Adrenal gland (tissue), 5 donors: ENCODE results near the gene IFI27L1.

Experiments used
- POLR2A ChIP-seq, 2 donors: fragments of 450-650 bp; IDR thresholded peaks; one replicate each; pipeline ENCODE4 v1.6.1; 2017; ENCODE audit warnings: antibody characterized with exemption in 2 of 2, mild to moderate bottlenecking in 2 of 2, moderate library complexity in 1 of 2
- TF ChIP-seq, protein P1 (sequence below), 6 experiments: fragments of 450-650 bp in 4 of 6; fragments of 200-600 bp in 2 of 6; sonication (generic) in 1 of 6; IDR thresholded peaks; 1 replicate in 5 of 6; 2 replicates in 1 of 6; pipeline versions ENCODE4 v1.5.1 to v1.8.0; 2016 to 2021; ENCODE audit warnings: antibody characterized with exemption in 6 of 6, mild to moderate bottlenecking in 2 of 6, moderate library complexity in 1 of 6
- donor health status: DM: no; HTN: no; CAD: no.

- TF ChIP-seq, protein P1, sequence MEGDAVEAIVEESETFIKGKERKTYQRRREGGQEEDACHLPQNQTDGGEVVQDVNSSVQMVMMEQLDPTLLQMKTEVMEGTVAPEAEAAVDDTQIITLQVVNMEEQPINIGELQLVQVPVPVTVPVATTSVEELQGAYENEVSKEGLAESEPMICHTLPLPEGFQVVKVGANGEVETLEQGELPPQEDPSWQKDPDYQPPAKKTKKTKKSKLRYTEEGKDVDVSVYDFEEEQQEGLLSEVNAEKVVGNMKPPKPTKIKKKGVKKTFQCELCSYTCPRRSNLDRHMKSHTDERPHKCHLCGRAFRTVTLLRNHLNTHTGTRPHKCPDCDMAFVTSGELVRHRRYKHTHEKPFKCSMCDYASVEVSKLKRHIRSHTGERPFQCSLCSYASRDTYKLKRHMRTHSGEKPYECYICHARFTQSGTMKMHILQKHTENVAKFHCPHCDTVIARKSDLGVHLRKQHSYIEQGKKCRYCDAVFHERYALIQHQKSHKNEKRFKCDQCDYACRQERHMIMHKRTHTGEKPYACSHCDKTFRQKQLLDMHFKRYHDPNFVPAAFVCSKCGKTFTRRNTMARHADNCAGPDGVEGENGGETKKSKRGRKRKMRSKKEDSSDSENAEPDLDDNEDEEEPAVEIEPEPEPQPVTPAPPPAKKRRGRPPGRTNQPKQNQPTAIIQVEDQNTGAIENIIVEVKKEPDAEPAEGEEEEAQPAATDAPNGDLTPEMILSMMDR (IDR thresholded peaks at IDR 0.05), result no peak
- TF ChIP-seq POLR2A (IDR thresholded peaks at IDR 0.05), result no peak
Observed at GRCh38 chr14:94103554-94104150, 22.5 kb downstream of the IFI27L1 start.
